ENCODE results near the gene NRP2.

NRP2 gene

DNA sequence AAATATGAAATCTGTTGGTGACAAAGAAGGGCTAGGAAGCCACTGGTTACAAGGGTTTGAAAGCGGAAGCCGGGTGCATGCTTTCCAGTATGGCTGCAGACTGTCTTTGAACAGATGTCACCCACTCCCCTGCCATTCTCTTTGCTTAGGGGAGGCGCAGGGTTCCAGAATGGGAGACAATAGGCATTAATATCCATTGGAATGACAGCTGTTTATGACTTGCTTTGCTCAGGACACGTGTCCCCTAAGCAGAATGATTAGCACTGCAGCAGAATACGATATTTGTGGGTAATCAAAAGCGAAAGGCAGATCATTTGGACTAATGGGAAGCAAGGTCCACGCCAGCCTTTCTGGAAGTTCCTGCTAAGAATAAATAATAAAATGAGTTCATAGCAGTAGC, 25.8 kb upstream of the NRP2 start:
- Histone ChIP-seq H4K20me1 (ENCODE audit: insufficient read depth, low read length, poor library complexity, severe bottlenecking) (no peaks in the 10 kb centered on the region), H3K4me2 (ENCODE audit: low read depth, low read length, poor library complexity, severe bottlenecking) (no peak overlapping the region), H2AFZ (ENCODE audit: low read length) (no peak overlapping the region), H3K36me3 (ENCODE audit: insufficient read depth, low read length) (no peaks in the 10 kb centered on the region), H3K79me2 (ENCODE audit: insufficient read depth, low read length) (no peaks in the 10 kb centered on the region), H3K9me3 (ENCODE audit: insufficient read depth, low read depth, low read length) (no peaks in the 10 kb centered on the region), H3F3A (ENCODE audit: low read depth) (no peaks in the 10 kb centered on the region), H3K9ac (ENCODE audit: low read depth, low read length, poor library complexity, severe bottlenecking) (no peak overlapping the region), H3K4me1 (ENCODE audit: insufficient read depth, low read length, poor library complexity, severe bottlenecking) (peaks cover 23% of the 10 kb centered on the region), H3K9me2 (replicated peaks; ENCODE audit: low read depth, low read length) (no peaks in the 10 kb centered on the region), H3K4me3 (ENCODE audit: low read length, poor library complexity, severe bottlenecking) (no peak overlapping the region), H3K27me3 (ENCODE audit: insufficient read depth, low read length, poor library complexity, severe bottlenecking) (no peaks in the 10 kb centered on the region)
- TF ChIP-seq, protein P1, sequence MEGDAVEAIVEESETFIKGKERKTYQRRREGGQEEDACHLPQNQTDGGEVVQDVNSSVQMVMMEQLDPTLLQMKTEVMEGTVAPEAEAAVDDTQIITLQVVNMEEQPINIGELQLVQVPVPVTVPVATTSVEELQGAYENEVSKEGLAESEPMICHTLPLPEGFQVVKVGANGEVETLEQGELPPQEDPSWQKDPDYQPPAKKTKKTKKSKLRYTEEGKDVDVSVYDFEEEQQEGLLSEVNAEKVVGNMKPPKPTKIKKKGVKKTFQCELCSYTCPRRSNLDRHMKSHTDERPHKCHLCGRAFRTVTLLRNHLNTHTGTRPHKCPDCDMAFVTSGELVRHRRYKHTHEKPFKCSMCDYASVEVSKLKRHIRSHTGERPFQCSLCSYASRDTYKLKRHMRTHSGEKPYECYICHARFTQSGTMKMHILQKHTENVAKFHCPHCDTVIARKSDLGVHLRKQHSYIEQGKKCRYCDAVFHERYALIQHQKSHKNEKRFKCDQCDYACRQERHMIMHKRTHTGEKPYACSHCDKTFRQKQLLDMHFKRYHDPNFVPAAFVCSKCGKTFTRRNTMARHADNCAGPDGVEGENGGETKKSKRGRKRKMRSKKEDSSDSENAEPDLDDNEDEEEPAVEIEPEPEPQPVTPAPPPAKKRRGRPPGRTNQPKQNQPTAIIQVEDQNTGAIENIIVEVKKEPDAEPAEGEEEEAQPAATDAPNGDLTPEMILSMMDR (conservative IDR thresholded peaks at IDR 0.05; ENCODE audit: low read length): no peak
- no peak for TF ChIP-seq EZH2phosphoT487 (IDR thresholded peaks at IDR 0.05; ENCODE audit: borderline replicate concordance)

DNA sequence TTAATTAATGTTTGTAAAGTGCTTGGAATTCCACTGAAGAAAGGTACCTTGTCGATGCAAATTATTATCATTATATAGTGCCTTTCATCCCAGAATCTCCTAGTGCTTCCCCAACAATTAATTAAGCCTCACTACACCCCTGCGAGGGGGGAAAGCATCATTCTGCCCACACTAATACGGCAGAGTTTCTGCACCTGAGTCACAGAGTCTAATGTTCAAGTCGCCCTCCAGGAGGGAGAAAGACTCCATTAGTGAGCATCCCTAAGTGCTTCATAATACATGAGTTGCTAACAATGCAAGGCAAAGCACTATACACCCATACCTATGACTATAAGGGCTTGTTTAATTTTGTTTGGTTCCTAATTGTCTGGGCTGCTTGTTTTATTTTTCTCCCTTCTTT, 25.4 kb upstream of the NRP2 start:
- no peak overlapping the region for H3K4me3 ChIP-seq (ENCODE audit: low read length, poor library complexity, severe bottlenecking)
- no peaks in the 10 kb centered on the region for H4K20me1 ChIP-seq (ENCODE audit: insufficient read depth, low read length, poor library complexity, severe bottlenecking)
- TF ChIP-seq, protein P1 (conservative IDR thresholded peaks at IDR 0.05; ENCODE audit: low read length): no peak
- no peak for TF ChIP-seq EZH2phosphoT487 (IDR thresholded peaks at IDR 0.05; ENCODE audit: borderline replicate concordance)
- no peaks in the 10 kb centered on the region for H3F3A ChIP-seq (ENCODE audit: low read depth)
- no peaks in the 10 kb centered on the region for H3K9me3 ChIP-seq (ENCODE audit: insufficient read depth, low read depth, low read length)
- no peaks in the 10 kb centered on the region for H3K36me3 ChIP-seq (ENCODE audit: insufficient read depth, low read length)
- no peak overlapping the region for H3K4me2 ChIP-seq (ENCODE audit: low read depth, low read length, poor library complexity, severe bottlenecking)
- no peaks in the 10 kb centered on the region for H3K79me2 ChIP-seq (ENCODE audit: insufficient read depth, low read length)
- H3K4me1 ChIP-seq (ENCODE audit: insufficient read depth, low read length, poor library complexity, severe bottlenecking): peaks cover 28% of the 10 kb centered on the region
- no peaks in the 10 kb centered on the region for H3K27me3 ChIP-seq (ENCODE audit: insufficient read depth, low read length, poor library complexity, severe bottlenecking)
- H2AFZ ChIP-seq (ENCODE audit: low read length): no peak overlapping the region
- H3K9ac ChIP-seq (ENCODE audit: low read depth, low read length, poor library complexity, severe bottlenecking): no peak overlapping the region
- H3K9me2 ChIP-seq (replicated peaks; ENCODE audit: low read depth, low read length): no peaks in the 10 kb centered on the region

DNA sequence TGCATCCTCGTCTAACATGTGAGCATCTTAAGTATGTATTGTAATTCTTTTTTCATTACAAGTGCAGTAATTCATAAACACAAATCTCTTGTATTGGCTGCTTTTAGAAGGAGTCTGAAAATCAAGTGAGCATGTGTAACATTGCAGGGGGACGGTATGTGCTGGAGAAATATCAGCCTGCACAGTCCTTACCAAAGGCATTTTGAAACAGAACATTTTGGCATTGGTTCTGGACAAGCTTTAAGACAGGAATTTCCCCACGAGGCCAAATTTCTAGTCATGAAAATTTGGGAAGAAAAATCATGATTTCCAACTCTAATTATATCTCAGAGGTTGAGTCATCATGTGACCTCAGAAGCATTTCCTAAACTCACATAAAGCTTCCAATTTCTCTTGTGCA, 24.7 kb upstream of the NRP2 start:
- Histone ChIP-seq H3K36me3 (ENCODE audit: insufficient read depth, low read length) (no peaks in the 10 kb centered on the region), H3K27me3 (ENCODE audit: insufficient read depth, low read length, poor library complexity, severe bottlenecking) (no peaks in the 10 kb centered on the region), H3F3A (ENCODE audit: low read depth) (no peaks in the 10 kb centered on the region), H3K4me3 (ENCODE audit: low read length, poor library complexity, severe bottlenecking) (no peak overlapping the region), H3K4me2 (ENCODE audit: low read depth, low read length, poor library complexity, severe bottlenecking) (no peak overlapping the region), H2AFZ (ENCODE audit: low read length) (no peak overlapping the region), H3K79me2 (ENCODE audit: insufficient read depth, low read length) (no peaks in the 10 kb centered on the region), H3K9me3 (ENCODE audit: insufficient read depth, low read depth, low read length) (no peaks in the 10 kb centered on the region), H3K9ac (ENCODE audit: low read depth, low read length, poor library complexity, severe bottlenecking) (no peak overlapping the region), H3K4me1 (ENCODE audit: insufficient read depth, low read length, poor library complexity, severe bottlenecking) (peaks cover 34% of the 10 kb centered on the region), H3K9me2 (replicated peaks; ENCODE audit: low read depth, low read length) (no peaks in the 10 kb centered on the region), H4K20me1 (ENCODE audit: insufficient read depth, low read length, poor library complexity, severe bottlenecking) (no peaks in the 10 kb centered on the region)
- TF ChIP-seq, protein P1 (conservative IDR thresholded peaks at IDR 0.05; ENCODE audit: low read length): no peak
- TF ChIP-seq EZH2phosphoT487 (IDR thresholded peaks at IDR 0.05; ENCODE audit: borderline replicate concordance): no peak
